PC-9 (cell line): ENCODE data around the gene ZMYND11.
"Not testable (repeated sequence)": the region's sequence is repeated elsewhere in the genome, so short reads cannot be mapped to it uniquely, and the experiment has no call there.

Source experiments
- CTCF ChIP-seq: fragments of 200-600 bp; sonication (generic); conservative IDR thresholded peaks from 2 replicates; pipeline ENCODE4 v1.6.1; 2017; ENCODE audit warnings: mixed run types, antibody characterized with exemption, mild to moderate bottlenecking, moderate library complexity
- EZH2 ChIP-seq: fragments of 200-600 bp; sonication (generic); IDR thresholded peaks from 2 replicates; pipeline ENCODE4 v1.8.0; 2017; ENCODE audit warnings: antibody characterized with exemption, low read depth

GRCh38 chr10:264160-265073 lies 129.2 kb downstream of the ZMYND11 start:
- not testable (repeated sequence) for TF ChIP-seq EZH2, CTCF
